Activated naive CD4-positive, alpha-beta T cell (primary cell): ENCODE results near the gene ASB10.

Experiments
- DNase-seq, 4 experiments: peaks; one replicate each; lab custom pipeline; 2025; lab: John Stamatoyannopoulos, UW

The ASB10 gene

DNA sequence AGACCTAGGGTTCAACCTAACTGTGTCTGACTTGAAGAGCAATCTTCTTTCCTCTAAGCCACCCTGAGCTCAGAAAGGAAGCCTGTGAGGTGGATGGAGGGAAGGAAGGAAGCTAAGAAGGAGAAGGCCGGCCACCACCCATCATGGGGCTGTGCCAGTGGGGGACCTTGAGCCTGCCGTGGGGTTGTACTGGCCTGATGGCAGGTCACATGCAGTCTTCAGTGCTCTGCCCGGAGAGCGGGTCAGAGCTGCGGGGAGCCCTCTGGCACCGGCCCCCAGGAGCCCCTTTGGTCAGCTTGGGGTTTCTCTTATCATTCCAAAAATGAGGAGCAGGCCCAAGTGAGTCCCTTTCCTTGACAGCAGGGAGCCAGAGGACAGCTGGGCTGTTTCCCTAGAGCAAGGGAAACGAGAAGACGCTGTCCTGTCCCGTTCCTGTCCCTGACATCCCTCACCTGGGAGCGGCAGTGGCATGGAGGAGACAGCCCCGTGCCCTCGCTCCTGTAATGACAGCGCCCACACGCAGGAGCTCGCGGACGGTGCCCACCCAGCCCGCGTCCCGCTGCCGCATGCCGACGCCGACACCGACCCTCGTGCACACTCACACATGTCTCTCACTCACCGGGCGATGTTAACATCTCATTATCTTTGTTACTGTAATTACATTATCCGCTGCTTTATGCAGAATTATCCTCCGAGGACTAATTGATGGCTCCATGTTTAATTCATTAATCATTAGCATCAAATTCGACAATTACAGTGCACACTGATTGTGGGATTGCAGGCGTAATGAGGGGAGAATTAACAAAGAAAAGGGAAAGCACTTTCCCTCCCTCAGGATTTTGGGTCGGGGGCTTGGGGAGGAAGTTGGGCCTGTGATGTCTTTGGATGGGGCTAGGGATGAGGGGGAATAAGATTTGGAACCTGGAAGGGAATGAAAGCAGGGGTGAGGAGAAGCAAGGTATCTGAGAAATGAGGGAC lies 50.9 kb downstream of the ASB10 start:
- DNase-seq, result no peak

DNA sequence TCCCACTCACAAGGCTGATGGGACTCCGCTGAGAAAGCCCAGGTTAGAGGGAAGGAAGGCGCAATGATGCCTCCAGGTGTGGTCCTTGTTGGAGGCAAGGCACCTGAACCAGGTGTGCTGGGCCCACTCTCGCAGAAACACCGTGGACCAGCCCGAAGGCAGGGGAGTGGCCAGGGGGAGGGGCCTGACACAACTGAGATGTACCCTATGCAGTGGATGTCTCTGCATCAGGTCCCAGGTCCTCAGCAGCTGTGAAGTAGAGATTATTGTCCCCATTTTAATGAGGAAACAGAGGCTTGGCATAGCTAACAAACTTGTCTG lies 51.6 kb downstream of the ASB10 start:
- DNase-seq, result no peak

DNA sequence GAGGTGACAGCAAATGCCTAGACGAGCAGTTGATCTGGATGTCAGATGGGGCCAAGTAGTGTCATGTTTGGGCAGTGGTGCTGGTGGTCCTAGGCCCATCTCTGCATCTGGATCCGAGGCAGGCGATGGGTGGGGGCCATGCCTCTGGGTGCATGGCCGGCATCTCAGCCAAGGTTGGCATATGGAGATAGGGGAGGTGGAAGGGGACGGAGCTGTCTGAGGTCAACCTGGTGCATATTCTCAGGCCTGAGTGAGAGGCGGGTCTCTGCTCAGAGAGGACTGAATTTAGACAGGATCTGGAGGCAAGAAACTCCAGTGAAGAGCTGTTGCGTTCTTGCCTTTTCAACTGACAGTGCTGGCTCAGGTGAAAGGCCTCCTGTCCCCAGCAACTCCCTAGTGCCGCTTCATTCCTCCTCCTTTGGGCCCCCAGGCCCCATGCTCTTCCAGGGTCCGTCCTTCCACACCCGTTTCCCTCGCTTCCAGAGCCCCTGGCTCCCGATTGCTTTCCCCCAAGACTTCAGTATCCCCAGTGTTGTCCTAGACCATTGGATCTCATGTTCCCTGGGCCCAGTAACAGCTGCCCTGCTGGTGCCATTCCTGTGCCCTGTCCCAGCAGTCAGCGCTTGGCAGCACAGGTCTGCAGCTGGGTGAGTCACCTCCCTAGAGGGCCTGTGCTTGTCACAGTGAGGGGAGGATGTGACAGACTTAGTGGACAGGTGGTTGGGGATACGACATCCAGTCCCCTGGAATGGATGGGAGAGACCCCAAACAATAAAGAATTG lies 52.1 kb downstream of the ASB10 start:
- DNase-seq, result no peak

DNA sequence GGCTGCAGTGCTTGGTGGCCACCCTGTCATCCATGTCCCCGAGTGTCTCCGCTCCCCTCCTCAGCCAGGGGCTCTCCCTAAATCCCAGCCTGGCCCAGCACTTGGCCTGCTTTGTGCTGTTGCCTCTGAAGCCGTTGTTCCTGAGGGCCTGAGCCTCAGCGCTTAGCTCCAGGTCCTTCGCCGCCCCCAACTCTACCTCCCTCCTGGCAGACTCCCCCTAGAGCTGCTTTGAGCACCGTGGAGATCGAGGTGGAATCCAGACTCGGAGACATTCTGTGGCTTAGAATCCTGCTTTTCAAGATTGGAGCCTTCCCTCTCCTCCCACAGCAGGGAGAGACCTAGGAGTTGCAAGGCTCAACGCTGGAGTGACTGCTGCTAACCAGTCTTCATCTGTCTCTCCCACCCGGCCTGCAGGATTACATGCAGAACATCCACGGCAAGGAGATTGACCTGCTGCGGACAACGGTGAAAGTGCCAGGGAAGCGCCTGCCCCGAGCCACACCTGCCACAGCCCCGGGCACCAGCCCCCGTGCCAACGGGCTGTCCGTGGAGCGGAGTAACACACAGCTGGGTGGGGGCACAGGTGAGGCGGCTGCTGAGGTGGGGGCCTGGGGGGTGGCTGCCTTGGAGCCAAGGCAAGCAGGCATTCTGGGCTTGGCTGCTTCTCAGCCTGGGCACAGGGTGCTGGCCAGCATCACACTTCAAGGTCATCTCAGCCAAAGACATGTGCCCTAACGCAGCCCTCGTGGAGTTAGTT lies 52.9 kb downstream of the ASB10 start:
- DNase-seq, result no peak

DNA sequence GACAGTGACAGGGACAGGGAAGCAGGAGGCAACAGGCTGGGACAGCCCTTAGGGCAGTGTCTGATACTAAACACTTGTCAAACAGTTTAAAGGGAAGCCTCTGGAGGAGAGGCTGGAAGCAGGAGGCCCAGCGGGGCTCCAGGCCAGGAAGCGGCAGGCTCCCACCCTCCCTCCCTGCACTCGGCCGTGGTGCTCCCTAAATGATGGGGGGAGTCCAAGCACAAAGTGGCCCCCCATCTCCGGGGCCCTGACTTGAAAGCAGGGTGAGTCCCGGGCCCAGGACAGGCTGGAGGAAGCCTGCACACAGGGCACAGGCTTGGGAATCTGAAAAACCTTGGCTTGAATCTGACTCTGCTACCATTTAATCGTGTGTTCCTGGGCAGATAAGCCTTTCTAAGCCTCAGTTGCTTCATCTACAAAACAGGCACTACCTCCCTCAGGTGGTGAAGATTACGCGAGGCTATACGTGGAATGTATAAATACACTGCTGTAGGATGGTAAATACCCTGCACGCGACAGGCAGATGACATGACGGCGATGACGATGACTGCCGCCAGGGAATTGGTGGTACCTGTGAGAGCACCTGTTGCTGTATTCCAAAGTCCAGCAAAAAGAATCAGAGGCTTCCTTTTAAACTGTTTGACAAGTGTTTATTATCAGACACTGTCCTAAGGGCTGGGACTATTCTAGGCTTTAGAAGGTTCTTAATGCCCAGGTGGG lies 53.6 kb downstream of the ASB10 start:
- no peak for DNase-seq

DNA sequence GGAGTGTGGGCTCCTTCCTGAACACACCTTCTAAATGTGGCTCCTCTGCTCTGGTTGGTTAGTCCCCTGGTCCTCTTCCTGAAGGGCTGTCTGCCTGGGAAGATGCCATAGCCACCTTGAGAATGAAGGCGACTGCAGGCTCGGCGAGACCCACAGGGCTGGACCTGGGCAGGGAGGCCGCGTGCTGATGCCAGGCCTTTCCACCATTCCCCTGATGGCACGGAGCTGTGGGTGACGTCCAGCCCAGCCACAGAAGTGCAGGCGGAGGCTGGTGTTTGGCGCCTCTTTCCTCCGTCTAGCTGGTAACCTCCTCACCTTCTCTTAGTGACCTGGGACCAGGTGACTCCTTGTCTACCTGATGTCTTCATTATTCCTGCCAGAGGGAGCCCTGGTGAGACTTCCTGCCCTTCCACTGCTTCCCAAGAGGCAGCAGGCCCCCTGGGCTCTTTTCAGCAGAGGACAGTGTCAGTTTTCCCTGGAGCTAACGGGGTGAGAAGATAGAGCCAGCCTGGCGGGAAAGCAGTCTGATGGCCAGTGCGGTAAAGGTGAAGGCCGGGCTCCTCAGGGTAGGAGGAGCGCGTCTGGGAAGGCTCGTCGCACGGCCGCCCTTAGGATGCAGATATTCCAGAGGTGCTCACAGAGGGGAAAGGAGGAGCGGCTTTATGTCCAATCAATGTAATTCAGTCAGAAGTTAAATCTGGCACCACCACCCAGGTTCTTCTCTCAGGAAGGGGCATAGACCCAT lies 54.4 kb downstream of the ASB10 start:
- DNase-seq, result no peak

DNA sequence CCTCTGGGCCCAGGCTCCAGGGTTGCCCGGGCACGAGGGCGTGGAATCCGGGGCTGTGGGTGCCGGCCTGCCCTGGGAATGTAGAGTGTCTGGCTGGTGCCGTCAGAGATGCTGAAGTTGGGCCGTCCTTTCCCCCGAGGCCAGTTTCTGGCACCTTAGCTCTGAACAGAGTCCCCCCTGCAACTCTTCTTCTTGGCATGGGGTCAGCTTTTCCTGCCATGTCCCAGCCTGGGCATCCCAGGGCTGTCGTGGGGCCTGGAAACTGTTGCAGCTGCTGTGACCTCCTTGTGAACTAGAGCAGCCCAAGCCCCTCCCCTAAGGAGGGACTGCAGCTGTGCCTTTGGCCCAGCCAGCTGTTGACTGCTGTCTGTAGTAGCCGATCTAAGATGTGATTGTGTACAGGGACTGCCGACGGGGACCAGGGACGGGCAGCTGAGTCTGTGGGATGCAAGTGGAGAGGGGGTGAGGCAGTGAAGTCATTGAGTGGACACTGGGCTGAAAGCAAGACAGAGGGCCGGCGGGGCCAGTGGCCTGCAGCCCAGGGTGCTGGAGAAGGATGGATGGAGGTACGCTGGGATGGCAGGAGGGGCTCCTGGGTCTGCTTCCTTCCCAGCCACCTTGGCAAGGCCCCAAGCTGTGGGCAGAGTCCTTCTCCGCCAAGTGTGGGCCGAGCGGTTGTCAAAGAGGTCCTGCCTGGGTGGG lies 55.3 kb downstream of the ASB10 start:
- DNase-seq, result no peak

DNA sequence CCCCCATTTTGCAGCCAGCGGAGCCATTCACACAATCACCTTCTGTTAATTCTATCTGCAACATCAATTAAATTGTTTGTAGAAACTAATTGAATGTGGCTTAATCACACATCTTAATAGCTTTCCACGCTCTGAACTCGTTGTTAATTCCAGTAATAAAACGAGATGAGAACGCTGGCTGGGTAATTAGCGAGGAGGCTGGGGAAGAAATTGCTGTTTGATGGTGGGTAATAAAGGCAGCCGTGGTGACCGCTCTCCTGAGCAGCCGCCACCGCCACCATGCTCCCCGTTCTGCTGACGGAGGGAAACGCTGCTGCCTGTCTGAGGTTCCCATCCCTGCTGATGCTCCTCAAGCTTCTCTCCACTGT lies 55.8 kb downstream of the ASB10 start:
- DNase-seq, result no peak

DNA sequence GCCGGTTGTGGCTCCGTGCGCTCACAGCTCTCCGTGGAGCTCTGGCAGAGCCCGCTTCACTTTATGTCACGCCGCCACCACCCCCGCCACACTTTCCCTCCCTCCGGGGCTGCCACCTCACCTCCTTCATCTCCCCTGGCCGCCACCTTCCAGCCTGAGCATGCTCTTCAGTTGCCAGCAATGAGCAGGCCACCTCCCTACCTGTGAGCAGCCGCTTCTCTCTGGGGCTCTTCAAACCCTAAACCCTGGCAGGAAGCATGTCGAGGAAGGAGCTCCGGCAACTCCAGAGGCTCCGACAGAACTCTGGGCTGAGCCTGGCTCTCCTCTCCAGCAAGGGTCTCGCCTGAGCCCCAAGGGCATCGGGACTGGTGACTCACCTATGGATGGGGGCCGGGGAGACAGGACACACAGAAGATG lies 56.3 kb downstream of the ASB10 start:
- no peak for DNase-seq

DNA sequence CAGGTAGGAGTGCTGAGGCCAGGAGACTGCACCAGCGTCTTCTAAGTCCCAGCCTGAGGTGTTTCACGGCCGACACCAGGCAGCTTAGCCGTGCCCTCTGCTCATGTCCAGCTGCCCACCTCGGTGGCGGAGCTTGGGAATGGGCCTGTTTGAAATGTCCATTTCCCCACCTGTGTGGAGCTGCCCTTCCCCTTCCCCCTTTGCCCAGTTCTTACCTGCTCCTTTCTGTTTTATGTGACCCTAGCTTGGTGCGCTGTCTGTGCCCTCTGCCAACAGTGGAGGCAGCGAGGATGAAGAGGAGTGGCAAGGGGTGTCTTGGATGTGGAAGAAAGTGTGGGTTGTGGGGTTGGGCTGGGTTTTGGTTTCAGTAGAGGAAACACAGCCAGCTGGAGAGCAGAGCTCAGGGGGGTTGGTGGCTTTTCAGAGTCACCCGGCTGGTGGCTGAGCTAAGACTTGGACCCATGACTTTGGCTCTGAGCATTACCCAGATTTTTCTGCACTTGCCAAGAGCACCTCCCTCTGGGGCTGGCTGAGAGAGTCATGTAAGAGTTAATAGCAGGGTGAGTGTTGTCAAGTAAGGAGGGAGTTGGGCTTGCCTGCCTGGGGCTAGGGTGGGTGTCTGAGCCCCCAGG lies 57.0 kb downstream of the ASB10 start:
- DNase-seq, result no peak

DNA sequence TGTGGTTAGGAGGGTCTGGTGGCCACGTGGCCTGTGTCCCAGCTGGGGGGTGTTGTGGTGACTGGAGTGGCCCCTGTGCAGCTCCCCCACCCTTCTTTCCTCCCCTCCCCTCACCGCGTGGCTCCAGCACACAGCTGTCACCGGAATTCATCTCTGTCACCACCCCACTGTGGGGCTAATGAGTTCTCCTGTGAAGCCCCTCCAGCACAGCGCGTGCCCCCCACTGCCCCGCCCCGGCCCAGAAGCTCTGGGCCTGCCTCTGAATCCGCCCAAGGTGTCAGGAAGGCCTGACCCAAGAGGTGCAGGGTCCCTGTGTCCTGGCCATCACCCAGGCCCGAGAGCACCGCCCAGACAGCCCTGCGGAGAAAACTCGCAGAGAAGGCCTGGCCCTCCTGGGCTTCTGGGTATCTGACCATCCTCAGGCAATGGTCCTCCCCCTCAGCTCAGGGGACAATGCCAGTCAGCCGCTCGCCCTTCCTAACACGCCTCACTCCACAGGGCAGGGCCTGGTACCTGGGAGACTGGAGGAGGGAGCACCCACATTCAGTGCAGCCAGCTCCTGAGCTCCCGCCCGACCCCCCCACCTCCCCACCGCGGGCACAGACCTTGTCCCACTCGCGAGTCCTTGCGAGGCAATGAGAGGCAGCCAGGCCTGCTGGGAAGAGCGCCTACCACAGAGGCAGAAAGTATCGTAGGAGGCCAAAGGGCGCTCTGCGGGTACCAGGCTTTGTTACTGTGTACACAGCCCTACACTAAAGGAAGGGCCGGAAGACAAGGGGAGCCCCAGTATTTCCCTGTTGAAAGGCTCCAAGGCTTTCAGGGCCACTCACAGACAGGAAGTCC lies 57.7 kb downstream of the ASB10 start:
- no peak for DNase-seq

DNA sequence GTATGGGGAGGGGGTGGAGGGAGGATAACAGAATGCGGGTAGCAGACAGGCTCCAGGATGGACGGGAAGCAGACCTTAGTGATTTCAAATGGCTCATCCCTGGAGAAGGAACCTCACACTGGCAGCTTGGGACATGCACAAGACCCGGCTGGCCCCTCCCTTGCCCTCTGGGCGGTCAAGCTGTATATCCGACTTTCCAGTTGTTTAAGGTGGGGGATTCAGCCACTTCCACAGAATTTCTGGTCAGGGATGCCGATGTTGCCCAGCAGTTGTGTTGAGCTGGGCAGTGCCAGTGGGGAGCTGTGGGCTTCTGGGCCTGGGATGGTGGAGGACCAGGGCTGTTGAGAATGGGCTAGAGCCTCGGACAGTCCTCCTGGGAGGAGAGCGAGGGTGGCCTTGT lies 58.3 kb downstream of the ASB10 start:
- DNase-seq, result no peak

DNA sequence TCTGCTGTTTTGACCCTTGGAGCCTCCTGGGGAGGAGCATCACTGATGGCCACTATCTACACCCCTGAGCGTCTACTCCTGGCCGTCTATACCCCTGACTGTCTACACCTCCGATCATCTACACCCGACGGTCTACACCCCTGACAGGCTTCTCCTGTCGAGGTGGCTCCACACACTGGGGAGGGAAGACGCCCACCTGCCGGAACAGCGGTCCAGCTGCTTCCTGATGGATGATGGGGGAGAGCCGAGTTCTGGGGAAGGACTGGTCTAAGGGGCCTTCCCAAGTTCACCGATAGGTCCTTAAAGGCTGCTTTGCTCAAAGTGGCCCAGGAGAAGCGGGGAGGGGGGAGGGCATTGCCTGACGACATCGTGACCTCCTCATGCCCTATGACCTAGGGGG lies 58.9 kb downstream of the ASB10 start:
- DNase-seq, result no peak

DNA sequence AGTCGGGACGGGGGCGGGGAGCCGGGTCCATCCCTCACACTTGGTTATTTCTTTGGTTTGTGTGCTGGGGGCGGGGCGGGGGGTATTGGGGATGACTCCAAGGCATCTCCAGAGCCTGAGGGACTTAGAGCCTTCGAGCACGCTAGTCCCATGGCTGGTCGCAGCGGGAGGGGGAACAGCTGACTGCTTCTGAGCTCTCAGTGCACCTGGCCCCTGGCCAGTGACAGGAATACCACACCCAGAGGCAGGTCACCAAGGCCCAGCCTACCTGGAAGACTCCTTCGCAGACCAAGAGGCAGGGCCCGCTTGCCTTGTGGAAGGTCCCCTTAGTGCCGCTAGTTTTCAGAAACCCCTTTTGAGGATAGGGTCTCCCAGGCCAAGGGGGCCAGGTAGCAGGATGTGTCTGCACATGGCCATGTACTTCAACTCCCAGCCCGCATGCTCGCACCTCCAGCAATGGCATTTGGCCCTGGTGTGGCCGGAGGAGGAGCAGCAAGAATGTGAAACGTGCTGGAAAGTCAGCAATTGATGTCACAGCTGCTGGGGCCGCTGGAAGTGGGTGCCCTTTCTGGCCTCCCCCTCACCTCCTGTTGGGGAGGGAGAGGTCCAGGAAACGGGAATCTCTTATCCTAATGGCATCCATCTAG lies 60.4 kb downstream of the ASB10 start:
- DNase-seq, result no peak

DNA sequence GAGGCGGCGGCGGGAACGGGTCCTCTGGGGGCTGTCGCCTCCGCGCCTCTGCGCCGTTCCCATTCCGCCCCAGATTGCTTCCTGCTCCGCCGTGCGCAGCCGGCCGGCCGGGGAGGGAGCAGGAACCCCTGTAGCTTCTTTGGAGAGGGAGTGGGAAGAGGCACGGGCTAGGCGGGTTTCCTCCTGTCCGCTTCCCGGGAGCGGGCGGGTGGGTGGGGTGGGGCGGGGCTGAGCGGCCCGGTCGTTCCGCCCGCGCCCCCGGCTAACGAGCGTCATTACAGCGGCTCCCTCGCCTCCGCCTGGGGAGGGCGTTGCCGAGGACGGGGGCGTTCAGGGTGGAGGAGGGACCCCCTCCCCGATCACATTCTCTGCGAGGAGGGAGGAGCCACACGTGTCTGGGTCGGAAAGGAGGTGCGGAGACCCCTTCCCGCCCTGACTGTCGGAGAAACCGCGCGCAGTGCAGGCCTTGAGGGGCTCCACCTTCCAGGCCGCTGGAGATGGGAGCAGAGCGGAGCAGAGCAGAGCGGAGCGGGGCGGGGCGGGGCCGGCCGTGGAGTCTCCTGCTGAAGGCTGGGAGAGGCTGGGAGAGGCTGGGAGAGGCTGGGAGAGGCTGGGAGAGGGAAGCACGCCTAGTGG lies 61.1 kb downstream of the ASB10 start:
- no peak for DNase-seq
